GM18499 (cell line): Measurements from ENCODE around the gene NACA2.
"Not testable (repeated sequence)": the region's sequence is repeated elsewhere in the genome, so short reads cannot be mapped to it uniquely, and the experiment has no call there.

Experiments used
- ATAC-seq: cut with Tn5 transposase; IDR thresholded peaks from one replicate; pipeline ENCODE4 v1.9.1; 2021; ENCODE audit warnings: moderate number of reproducible peaks; ENCODE audit not compliant: insufficient read depth, unreplicated experiment

Gene NACA2

DNA sequence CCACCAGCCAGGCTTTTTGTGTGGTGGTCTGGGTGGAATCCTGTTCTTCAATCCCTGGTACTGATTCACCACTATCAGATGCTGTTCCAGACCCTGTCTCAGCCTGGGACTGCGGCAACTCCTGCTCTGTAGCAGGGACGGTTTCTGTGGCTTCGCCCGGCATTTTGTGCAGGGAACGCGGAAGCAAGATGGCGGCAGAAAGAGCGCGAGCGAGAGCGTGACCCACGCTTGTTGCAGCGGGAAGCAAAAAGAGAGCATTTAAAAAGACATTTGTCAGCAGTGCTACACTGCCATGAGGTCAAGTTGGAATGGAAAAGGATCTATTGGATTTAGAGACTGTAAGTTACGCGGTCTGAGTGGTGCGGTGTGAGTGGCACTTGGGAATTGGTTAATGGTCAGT is at the start of gene NACA2:
Gene NACA2, minus strand, starts transcription at position 202 of the 400 bp plus-strand sequence. Its CDS starts 39 bp downstream, at position 163.
- no peak for ATAC-seq

DNA sequence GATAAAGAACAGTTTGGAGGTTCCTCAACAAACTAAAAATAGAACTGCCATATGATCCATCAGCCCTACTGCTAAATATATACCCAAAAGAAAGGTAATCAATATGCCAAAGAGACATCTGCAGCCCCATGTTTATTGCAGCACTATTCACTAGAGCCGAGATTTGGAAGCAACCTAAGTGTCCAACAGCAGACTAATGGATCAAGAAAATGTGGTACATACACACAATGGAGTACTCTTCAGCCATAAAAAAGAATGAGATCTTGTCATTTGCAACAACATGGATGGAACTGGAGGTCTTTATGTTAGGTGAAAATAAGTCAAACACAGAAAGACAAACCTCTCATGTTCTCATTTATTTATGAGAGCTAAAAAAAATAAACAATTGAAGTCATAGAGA is 48.8 kb upstream of the NACA2 start:
- no peak for ATAC-seq

DNA sequence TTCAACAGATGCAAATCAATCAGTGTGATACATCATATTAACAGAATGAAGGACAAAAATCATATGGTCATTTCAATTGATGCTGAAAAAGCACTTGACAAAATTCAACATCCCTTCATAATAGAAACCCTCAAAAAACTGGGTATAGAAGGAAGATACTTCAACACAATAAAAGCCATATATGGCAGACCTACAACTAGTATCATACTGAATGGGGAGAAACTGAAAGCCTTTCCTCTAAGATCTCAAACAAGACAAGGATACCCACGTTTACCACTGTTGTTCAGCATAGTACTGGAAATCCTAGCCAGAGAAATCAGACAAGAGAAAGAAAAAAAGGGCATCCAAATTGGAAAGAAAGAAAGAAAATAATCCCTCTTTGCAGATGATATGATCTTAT is 47.1 kb upstream of the NACA2 start:
- ATAC-seq, result no peak

DNA sequence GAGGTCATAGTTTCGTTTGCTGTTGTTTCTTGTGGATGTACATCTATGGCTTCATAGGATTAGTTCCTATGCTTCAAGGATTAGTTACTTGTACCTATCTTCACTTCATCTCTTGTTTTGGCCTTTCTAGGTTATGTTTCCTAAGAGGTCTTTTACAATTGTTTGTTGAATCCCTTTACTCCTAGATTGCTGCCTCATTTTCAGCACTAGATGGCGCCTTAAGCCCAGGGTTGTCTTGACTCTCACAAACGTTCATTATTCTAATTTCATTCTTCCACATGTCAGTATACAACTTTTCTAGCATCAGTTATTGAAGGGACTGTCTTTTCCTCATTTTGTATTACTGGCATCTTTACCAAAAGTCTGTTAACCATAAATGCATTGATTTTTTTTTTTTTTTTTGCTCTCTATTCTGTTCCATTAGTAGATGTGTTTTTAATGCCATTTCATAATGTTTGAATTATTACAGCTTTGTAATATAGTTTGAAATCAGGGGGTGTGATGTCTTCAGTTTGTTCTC is 45.0 kb upstream of the NACA2 start:
- no peak for ATAC-seq

DNA sequence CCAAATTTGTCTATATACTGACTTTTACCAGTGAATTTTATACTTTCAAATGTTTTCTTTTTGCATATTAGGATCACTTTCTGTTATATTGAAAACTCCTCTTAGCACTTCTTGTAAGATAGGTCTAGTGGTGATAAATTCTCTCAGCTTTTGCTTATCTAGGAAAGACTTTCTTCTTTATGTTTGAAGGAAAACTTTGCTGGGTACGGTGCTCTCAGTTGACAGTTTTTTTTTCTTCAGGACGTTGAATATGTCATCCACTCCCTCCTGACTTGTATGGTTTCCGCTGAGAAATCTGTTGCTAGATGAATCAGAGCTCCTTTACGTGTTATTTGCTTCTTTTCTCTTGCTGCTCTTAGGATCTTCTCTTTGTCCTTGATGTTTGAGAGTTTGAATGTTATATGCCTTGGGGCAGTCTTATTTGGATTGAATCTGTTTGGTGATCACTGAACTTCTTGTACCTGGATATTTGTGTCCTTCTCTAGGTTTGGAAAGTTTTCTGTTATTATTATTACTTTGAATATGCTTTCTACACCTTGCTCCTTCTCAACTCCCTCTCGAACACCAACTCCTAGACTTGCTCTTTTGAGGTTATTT is 44.0 kb upstream of the NACA2 start:
- no peak for ATAC-seq

DNA sequence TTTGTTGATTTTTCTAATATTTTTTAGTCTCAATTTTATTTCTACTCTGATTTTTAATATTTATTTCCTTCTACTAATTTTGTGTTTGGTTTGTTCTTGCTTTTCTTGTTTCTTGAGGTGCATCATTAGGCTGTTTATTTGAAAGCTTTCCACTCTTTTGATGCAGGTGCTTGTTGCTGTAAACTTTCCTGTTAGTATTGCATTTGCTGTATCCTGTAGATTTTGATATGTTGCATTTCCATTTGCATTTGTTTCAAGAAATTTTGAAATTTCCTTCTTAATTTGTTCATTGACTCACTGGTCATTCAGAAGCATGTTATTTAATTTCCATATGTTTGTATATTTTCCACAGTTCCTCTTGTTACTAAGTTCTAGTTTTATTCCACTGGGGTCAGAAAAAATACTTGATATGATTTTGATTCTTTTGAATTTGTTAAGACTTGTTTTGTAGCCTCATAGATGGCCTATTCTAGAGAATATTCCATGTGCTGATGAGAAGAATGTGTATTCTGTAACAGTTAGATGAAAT is 43.1 kb upstream of the NACA2 start:
- no peak for ATAC-seq

DNA sequence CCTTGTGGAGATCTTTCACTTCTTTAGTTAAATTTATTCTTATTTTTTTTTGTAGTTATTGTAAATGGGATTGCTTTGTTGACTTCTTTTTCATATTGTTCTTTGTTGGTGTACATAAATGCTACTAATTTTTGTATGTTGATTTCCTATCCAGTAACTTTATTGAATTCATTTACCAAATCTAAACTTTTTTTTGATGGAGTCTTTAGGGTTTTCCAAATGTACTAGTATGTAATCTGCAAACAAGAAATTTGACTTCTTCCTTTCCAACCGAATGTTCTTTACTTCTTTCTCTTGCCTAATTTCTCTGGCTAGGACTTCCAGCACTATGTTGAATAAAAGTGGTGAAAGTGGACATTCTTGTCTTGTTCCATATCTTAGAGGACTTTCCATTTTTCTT is 41.8 kb upstream of the NACA2 start:
- ATAC-seq, result no peak

DNA sequence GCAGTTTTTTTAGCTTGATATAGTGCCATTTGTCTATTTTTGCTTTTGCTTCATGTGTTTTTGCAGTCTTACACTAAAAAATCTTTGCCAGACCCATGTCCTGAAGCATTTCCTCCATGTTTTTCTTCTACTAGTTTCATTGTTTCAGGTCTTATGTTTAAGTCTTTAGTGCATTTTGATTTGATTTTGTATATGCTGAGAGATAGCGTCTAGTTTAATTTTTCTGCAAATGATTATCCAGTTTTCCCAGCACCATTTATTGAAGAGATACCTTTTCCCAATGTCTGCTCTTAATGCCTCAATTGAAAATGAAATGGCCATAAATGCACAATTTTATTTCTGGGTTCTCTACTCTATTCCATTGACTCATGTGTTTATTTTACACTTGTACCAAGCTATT is 40.8 kb upstream of the NACA2 start:
- ATAC-seq, result no peak

DNA sequence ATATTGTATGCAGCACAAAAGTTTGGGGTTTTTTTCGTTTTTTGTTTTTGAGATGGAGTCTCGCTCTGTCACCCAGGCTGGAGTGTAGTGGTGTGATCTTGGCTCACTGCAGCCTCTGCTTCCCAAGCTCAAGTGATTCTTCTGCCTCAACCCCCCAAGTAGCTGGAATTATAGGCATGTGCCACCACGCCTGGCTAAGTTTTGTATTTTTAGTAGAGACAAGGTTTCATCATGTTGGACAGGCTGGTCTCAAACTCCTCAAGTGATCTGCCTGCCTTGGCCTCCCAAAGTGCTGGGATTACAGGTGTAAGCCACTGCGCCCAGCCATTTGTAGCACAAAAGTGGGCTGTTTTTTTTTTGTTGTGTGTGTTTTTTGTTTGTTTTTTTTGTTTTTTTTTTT is 37.1 kb upstream of the NACA2 start:
- ATAC-seq, result not testable (repeated sequence)

DNA sequence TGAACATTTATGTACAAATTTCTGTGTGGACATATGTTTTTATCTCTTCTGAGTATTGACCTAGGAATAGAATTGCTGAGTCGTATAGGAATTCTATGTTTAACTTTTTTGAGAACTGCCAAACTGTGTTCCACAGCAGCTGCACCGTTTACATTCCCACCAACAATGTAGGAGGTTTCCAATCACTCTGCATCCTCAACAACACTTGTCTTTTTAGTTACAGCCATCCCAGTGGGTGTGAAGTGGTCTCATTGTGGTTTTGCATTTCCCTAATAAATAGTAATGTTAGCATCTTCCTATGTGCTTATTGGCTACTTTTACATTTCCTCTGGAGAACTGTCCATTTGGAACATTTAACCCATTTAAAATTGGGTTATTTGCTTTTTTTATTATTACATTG is 36.6 kb upstream of the NACA2 start:
- ATAC-seq, result no peak

DNA sequence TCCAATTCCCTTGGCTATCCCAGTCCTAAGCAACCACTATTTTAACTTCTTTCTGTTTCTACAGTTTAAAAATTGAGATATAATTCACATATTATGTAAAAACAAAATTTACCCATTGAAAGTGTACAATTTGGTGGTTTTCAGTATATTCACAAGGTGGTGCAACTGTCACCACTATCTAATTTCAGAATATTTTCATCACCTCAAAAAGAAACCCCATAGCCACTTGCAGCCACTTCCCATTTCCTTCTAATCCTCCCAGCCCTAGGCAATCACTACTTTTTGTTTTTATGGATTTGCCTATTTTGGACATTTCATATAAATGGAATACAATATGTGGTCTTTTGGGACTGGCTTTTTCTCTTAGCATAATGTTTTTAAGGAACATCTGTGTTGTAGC is 36.1 kb upstream of the NACA2 start:
- no peak for ATAC-seq

DNA sequence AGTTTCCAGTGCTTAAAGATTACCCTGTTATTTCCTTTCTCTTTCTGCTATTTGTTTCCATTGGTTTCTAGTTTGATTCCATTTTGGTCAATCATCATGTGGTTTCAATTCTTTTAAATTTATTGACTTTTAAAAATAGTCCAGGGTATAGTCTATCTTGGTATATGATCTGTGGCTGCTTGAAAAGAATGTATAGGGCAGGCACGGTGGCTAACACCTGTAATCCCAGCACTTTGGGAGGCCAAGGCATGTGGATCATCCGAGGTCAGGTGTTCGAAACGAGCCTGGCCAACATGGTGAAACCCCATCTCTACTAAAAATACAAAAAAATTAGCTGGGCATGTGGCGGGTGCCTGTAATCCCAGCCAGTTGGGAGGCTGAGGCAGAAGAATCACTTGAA is 34.5 kb upstream of the NACA2 start:
- no peak for ATAC-seq

DNA sequence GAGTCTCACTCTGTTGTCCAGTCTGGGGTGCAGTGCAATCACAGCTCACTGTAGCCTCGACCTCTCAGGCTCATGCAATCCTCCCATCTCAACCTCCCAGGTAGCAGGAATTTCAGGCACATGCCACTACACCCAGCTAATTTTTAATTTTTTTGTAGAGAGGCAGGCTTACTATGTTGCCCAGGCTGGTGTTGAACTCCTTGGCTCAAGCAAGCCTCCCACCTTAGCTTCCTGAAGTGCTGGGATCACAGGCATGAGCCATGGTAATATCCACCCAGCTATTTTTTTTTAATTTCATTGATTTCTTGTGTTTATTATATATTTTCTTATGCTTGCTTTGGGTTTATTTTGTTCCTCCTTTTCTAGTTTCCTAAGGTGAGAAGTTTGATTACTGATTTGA is 33.9 kb upstream of the NACA2 start:
- no peak for ATAC-seq

DNA sequence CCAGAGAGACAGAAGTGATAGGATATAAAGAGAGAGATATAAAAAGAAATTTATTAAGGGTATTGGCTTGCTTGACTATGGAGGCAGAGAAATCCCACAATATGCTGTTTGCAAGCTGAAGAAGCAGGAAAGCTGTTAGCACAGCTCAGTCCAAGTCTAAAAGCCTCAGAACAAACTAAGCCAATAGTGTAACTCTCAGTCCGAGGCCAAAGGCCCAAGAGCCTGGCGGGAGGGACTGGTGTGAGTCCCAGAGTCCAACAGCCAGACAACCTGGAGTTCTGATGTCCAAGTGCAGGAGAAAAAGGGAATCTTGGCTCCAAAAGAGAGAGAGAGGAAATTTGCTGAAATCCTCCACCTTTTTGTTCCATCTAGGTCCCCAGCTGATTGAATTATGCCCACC is 30.3 kb upstream of the NACA2 start:
- no peak for ATAC-seq

DNA sequence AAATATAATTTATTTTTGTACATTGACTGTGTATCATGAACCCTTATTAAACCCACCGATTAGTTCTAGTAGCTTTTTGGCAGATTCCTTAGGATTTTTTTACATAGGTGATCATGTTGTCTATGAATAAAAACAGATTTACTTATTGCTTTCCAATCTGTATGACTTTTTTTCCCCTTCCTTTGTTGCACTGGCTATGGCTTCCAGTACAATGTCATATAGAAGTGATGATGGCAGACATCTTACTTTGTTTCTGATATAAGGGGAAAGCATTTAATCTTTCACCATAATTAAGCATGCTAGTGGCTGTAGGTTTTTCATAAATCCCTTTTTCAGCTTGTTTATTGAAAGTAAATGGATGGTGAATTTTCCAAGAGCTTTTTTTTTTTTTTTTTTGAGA is 28.9 kb upstream of the NACA2 start:
- no peak for ATAC-seq

DNA sequence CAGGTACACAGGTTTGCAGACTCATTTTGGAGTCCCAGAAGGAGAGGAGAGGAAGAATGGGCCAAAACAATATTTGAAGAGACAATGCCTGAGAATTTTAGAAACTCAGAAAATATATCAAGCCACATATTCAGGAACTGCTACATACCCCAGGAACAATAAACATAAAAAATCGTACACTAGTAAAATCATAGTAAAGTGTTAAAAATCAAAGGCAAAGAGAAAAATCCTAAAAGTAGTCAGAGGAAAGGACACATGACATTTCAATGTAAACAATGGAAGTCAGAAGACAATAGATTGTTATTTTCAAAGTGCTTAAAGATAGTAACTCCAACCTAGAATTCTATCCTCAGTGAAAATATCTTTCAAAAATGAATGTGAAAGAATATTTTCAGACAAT is 28.5 kb upstream of the NACA2 start:
- ATAC-seq, result no peak

DNA sequence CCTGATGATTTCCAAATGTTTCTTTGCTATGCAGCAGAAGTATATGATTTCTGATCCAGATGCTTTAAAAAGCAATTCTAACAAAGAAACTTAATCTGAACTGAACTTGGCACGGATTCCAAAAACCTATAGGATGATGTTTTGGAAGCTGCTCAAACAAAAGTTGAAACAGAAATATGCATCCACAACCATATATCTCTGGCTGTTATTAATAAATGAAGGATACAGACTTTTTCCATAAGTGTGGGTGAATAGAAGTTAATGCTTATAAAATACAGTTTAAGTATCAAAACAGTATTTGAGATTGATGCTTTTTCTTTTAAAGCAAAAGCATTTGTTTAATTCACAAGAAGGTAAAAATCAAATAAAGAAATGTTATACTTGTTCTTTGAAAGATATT is 27.9 kb upstream of the NACA2 start:
- ATAC-seq, result no peak

DNA sequence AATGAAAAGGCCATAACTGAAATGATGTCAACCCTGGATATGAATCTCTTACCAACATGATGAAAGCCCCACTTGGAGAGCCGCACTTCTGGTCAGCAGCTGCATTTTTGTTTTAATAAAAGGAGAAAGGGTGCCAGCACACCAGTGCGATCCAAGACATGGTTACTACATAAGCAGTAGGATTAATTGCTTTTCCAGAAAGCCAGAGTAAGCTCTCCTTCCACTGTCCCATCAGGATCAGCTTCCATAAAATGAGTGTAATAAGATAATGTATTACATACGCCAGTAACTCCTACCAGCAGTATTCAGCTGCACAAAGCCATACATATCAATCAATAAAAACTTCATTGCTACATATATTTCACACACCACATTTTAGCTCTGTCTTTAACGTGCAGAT is 26.3 kb upstream of the NACA2 start:
- ATAC-seq, result no peak

DNA sequence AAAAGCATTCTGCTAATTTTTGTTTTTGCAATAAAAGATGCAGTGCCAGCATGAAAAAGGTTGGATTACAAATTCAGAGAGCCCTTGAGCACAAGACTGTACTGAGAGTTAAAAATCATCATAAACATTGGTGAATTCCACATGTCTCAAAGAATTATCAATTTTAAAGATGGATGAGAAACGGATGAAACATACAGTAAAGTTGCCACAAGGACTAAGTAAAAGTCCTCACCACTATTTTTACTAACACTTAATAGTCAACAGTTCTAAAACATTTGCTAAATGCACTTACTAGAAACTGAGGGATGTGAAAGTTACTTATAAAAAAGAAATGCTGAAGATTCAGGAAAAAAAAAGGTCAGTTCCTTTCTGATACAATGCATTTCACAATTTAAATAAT is 25.8 kb upstream of the NACA2 start:
- ATAC-seq, result no peak

DNA sequence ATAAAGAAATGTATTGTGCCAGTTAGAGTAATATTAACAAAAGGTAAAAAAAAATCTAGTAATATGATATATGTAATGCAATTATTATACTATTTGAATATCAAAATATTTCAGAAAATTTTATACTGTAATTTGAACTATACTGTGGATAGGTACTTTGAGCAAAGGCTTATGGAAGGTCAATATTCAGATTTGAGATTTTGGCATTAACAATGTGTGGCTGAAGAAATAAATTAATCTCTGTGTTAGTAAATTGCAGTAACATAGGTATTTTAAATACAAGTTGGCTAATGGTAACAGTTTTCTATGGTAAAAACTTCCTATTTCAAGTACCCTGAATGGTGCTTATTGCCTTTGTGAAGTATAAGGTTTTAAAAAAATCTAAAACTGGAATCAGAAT is 23.2 kb upstream of the NACA2 start:
- ATAC-seq, result no peak

DNA sequence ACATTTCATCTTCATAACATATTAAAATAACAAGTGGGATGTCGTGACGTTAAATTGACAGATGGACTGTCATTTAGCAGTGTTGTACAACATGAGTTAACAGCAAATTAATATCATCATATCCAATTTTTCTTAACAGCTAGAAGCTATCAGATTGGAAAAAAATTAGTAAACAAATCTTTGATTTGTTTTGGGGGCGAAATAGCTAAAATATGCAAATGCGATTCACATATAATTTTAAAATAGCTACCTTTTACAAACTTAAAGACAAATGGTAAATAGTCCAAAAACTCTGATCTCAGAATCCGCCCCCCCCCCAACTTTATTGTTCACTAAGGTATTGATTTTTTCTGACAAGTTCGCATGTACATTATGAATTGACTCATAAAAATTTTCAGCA is 20.3 kb upstream of the NACA2 start:
- no peak for ATAC-seq

DNA sequence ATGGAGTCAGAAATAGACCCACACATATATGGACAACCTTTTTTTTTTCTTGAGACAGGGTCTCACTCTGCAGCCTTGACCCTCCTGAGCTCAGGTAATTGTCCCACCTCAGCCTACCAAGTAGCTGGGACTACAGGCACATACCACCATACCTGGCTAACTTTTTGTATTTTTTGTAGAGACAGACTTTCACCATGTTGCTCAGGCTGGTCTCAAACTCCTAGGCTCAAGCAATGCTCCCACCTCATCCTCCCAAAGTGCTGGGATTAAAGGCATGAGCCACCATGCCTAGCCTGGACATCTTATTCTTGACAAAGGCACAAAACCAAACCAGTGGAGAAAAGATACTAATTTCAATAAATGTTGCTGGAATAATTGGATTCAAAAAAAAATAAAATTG is 14.7 kb upstream of the NACA2 start:
- no peak for ATAC-seq

DNA sequence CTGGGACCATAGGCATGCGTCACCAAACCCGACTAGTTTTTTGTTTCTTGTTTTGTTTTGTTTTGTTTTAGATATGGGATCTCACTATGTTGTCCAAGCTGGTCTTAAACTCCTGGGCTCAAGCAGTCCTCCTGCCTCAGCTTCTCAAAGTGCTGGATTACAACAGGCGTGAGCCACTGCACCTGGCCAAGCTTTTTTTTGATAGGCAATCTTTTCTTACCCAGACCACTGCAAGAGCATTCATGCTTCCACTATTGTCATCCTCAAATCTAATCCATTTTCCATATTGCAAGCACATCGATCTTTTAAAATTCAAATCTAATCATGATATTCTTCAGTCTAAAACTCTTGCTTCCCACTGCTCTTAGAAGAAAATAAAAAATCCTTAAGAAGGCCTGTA is 10.3 kb upstream of the NACA2 start:
- no peak for ATAC-seq
